CD4-positive, alpha-beta T cell treated with Interleukin-4 for 1 hour (primary cell): ENCODE results near the gene ADAM23.

Source experiments
- DNase-seq, 2 donors: peaks; one replicate each; pipeline ENCODE4 v3.0.0-alpha.2; 2020 to 2022

The ADAM23 gene

DNA sequence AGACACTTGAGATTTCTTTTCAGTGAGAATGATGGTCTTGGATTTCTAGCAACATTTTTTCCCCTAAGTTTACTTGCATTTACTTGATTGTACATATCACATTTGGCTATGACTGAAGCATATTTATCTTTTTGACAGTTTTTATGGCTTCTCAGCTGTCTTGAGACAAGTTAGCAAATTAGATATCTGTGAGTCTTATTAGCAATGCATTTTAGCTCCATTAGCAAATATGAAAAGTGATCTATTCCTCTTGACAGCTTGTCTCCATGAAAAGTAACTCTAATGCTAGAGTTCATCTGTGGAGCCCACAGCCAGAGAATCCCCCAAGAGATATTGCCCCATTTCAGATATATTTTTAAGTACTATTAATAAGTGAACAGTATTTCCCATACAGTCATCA is 126.9 kb downstream of the ADAM23 start:
- no peak for DNase-seq

DNA sequence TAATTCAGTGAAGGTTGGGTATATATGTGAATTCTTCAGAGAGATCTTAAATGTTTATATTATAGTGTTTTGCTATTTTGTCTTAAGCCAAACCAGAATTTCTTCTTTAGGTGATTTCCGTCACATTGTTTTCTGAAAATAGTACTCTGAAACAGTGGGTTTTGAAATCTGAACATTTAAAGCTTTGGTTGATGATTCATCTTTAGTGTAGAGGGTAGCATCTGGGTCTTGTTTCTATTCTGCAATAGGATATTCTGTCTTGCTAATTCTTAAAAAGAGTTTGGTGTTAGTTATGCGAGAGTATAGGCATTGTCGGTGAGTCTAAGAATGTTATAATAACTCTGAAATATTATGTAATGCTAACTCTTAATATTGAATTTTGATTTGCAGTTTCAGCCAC is 129.4 kb downstream of the ADAM23 start:
- no peak for DNase-seq

DNA sequence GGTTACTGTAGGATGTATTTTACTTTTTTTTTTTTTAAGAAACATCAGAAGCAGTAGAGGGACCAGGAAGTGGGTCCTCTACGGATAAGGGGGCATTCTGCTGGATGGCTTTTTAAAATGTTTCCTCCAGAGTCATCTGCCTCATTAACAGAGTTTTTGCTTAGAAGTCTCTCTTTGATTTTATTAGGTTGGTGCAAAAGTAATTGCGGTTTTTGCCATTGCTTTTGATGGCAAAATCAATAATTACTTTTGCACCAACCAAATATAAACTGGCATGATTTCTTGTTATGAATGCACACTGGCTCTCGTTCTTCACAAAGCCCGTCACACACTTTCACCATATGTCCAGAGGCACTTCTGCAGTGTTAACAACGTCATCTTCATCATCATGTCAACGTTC is 130.5 kb downstream of the ADAM23 start:
- DNase-seq = no peak

DNA sequence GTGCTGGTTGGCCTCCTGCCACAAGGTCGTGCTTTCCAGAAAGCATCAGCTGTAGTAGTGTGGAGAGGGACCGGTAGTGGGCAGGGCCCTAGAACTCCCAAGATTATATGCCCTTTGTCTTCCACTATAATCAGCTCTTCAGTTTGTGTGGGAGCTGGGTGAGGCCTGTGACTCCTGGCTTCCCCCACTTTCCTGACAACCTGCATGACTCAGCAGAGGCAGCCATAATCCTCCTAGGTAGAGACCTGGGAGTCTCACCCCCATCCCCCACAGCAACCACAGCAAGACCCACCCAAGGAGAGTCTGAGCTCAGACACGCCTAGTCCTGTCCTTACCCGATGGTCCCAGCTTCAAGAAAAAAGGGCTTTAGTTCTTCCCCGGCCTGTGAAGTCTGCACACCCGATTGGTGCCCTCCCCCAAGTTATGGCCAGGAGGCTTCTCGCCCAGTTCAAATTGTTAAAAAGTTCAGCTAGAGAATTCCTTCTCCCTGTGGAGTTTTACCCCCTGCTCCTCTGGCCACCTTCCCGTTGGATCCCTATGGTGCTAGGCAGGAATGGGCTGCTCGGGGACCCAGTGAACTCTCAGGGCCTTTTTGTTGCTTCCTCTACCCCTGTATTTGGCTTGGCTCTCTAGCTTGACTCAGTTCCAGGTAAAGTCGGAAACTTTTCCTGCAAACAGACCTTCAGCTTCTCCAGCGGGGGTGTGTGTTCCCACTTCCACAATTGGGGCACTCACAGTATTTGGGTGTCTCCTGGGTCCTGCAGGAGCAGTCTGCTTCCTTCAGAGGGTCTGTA is 141.2 kb downstream of the ADAM23 start:
- DNase-seq = no peak

DNA sequence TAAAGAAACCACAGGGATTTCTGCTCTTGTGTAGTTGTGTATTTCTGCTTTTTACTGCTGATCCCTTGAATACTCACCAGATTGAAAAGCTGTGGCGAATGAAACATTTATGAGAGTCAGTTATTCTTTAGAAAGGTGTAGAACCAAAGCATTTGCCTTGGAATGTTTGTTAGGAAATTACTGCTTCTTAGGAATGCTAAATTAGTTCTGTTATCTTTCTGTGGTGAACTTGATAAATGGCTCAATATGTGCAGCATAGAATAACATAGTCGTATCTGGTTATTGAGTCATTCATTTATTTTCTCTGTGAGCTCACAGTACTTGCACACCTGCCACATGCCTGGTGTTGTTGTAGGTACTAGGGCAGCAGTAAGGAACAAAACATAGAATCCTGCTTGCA is 142.0 kb downstream of the ADAM23 start:
- no peak for DNase-seq

DNA sequence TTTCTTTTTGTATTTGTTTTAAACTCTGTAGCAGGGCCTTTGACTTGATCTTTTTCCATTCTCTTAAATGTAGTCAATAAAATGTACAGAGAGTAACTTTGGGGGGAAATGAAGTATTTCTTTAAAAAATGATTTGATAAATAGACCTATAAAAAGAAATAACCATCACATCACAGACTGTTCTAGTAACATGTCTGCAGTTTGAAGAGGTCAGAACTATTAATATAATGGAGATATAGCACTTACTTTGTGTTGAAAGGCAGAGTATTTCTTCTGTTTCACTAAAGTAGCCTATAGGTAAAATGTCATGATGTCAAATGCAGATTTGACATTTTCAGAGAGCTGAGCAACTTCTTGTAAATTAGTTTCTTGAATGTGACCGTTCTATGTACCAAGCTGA is 143.3 kb downstream of the ADAM23 start:
- DNase-seq = no peak

DNA sequence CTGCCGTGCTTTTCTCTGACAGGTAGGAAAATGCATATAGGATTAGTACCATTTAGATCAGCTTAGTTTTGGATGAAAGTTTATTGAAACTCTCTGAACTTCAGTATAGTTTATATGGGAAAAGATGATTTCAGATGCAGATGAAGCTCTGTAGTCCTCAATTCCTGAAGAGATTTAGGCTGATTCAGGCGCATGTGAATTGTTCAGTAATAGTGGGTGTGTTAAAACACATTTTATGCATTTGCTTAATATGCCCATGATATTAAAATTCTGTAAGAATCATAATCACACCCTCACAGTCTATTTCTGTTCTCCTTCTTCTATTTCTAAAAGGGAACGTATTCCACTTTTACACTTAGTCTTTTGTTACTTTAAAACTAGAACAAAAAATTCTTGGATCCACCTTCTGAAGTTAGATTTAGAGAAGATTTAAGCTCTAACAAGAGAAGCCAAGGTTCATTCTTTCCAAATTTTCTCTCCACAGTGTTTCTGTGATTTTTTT is 154.4 kb downstream of the ADAM23 start:
- no peak for DNase-seq

DNA sequence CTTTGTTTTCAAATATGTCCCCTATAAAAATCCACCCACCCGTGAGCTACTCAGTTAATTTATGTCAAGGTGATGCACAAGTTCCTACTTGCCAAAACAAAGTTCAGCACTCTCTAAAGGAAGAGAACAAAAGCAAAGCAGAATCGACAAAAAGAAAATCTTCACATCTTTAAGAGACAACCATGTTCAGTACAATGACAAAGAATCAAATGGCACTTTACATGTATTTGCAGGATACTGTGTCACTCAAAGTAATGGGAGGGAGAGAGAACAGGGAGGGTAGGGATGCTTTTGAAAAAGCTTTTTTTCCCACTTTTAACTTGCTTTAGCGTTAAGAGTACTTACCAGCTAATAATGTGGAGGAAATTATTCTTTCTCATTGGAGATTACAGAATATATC is 159.9 kb downstream of the ADAM23 start:
- DNase-seq = no peak

DNA sequence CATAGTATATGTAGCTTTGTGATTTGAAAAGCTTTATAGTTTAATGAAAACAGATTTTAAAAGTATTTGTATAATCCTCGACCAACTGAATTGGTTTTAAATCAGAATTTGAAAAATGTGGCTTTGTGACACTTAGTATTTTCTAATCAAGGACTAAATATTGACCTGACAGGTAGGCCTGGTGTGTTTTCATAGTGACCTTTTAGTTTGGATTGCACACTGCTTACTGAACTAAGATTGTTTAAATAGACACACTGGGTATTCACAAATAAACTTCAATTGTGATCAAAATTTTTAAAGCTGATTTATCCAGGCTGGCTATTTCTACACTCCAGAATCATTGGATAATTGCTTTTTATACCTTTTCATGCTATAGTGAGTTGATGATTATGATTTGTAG is 167.1 kb downstream of the ADAM23 start:
- DNase-seq = no peak

DNA sequence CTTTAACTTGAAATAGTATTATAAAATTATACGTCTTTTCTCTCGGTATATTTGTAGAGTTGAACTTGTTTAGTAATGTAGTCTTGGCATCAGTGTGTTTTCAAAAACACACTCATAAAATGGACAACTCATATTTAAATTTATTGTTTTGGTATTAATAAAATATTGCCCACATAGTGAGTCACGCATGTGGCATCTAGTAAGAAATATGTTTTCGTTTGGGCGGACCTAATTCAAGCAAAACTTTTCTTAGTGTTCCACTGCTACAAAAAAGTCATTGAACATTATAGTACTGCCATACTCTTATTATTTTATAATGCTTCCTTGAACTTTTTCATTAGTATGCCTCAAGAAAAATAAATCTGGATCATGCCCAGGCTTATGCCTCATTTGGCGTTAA is 167.9 kb downstream of the ADAM23 start:
- DNase-seq = no peak

DNA sequence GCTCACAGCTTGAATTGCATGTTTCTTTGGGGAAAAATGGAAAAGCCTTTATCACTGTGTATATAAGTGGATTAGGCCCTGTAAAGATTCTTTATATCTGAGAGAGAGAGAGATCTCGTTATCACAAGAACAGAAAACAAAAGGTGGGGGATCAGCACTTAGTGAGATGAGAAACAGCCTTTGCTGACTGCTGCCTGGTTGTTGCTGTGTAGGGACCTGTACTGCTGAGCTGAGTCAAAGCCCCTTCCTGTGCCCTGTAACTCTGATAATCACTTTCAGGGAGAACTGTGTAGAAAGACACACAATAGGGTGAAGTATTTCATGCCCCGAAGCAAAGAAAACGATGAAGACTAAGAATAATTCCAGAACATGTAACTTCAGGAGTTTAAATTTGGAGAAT is 168.4 kb downstream of the ADAM23 start:
- DNase-seq = no peak

DNA sequence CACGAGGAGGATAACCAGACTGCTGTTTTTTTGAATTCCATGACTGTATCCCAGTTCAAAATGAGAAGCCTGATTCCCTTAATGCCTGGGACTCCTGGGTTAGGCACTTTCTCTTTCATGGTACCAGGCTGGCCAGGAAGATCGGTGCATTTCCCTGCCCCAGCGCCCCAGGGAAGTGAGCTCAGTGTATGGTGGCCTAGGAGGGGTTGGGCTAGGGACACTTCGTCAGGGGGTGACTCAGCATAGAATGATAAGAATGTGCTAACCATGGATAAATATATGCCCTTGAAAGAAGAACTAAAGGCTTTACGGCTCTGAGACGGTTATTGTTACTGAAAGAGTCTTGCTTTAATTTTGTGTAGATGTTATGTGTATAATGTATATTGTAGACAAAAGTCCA is 171.5 kb downstream of the ADAM23 start:
- DNase-seq = no peak

DNA sequence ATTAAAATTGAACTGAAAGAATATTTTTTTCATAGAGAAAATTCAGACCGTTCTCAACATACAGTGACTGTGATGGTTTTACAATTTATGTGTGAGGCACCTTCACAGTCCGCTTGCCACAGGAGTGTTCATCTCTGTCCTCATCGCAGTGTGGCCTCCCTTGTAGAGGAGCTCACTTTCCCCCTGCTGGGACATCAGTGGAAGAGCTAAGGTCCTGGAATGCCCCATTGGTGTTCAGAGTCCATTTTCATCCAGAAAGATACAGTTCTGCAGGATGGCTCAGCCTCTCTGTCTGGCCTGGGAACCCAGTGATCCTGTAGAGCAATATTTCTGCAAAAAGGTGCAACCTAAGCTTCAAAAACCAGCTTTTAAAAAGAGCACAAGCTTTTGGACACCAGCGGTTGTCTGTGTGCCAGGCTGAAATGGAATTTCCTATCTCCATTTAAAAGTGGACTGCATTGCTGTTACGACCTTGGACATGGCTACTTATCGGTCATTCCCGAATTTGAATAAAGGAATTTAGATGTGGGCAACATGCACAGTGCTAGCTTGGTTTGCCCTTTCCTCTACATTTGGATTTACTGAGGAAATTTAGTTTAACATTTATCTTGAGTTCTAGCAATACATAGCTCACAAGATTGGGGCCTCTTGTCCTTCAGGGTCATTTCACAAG is 172.2 kb downstream of the ADAM23 start:
- DNase-seq = no peak

DNA sequence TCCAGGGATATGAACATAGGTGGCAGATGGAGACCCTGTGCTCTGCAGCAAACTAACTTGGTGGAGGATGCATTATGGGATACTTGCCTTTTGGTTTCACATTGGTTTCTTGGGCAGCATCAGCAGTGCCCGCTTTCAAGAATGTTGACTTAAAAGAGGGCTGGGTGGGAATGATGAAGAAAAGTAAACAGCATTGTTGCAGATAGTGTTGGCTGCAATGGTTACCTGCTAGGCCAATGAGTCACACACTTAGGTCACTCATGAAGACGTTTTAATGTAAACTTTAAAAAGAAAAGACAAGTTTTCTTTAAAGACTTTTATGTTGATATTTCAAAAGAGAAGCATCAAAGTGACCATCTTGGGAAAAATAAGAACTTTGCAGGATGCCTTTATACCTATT is 172.8 kb downstream of the ADAM23 start:
- no peak for DNase-seq

DNA sequence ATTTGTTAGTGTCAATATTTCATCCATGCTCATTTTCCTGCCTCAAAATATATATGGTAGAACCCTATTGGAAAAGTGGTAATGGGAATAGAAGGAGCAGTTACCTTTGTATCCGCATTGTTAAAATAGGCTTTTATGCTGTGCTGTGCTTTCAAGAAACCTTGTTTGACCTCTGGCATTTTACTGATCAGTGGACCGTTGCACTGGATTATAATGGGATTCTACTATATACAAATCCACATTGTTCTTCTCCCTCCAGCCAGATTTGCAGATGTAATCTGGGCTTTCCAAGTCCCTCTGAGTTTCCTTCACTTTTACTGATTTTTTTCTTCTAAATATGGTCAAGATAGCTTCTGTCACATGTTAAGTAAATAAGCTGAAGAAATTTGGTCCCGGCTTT is 175.7 kb downstream of the ADAM23 start:
- DNase-seq = no peak

DNA sequence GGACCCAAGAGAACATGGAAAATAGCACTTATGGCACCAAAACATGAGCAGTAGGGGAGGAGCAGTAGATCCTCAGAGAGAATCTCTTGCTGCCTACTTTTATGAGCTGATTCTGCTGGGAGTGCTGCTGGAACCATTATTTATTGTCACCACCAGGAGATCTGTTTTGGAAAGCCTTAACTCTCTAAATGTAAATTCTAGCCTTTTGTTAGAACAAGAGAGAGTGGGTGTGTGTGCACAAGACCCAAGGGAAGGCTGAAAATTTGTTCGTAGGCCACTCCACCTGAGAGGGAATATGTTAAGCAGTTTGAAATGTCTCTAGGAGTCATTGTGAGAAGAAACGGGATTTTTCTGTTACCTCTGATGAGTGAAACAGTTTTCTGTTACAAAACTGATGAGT is 182.8 kb downstream of the ADAM23 start:
- no peak for DNase-seq

DNA sequence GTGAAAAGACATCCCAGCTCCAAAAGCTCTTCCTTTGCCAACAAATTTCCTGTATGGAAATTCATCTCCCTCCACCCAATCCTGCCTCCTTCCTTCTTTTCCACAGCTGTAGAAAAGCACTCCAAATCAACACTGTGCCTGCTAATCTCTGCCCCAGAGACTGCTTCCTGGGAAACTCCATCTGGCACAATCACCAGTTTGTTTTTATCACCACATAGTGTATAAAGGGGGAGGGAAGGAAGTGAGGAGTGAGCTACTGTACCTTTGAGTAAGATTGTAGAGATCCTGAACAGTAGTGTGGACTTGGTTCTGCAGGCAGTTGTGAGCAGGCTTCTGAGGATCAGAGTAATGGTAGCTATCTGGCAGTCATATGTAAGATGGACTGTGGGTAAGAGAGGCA is 184.3 kb downstream of the ADAM23 start:
- no peak for DNase-seq

DNA sequence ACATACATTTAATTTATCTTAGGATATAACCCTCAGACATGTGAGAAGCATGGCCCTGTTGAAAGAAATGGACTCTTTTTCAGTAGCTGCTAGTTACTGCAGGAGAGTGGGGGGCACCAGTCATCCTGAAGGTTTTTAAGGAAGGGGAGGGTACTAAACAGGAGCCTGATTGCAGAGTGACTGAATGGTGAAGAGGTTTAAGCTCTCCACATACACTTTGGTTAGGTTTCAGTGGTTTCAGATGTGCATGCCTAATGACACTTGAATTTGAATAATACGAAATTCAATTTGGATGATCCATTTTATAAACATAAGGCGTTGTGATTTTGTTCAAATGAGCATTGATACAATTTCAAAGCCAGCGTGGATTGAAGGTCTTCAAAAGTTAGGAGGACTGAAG is 188.0 kb downstream of the ADAM23 start:
- no peak for DNase-seq

DNA sequence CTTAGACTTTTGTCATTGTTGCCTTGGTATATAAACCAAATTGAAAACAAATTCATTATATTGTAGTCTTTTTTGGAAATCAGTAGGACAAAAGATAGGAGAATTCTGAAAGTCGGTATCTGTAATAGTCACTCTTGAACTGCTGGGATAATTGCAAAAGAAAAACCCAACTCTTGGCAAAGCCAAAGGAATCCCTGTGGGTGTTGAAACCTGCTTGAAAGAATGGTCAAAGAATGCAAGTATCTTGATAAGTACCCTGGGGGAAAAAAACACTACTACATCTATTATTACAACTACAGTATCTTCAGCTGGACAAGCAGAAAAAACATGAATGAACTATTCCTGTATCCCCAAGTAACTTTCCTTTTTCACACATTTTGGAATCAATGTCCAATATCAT is 191.7 kb downstream of the ADAM23 start:
- DNase-seq = no peak

DNA sequence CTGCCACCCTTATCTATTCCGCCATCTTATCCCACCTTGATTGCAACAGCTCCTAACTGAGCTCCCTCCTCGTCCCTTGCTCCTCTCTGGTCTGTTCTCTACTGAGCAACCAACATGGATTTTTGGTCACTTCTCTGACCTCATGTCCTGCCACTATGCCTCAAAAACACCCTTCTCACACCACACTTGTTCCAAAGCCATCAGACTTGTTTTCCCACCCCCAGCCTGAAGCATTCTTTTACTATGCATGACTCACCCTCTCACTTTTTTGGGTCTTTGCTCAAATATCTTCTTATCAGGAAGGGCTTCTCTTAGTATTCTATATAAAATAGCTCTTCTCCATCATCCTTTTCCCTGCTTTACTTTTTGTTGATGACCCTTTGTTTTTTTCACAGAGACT is 196.3 kb downstream of the ADAM23 start:
- DNase-seq = no peak

DNA sequence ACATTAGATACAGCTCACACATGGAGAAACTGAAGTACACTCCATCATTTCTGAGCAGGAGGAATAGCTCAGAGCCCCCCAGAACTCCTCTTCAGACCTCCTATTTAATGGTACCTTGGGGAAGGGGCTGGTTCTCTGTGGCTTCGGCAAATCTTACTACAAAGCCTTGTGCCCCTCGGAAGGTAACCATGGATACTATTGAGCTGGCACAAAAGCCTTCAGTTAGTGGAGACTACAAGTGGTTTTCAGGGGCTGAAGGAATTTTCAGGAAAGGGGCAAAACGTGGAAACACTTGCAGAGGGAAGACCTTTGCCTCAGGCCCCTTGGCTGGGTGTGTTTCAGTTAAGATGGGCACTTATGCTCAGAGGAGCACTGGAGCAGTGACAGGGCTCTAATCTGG is 197.9 kb downstream of the ADAM23 start:
- no peak for DNase-seq

DNA sequence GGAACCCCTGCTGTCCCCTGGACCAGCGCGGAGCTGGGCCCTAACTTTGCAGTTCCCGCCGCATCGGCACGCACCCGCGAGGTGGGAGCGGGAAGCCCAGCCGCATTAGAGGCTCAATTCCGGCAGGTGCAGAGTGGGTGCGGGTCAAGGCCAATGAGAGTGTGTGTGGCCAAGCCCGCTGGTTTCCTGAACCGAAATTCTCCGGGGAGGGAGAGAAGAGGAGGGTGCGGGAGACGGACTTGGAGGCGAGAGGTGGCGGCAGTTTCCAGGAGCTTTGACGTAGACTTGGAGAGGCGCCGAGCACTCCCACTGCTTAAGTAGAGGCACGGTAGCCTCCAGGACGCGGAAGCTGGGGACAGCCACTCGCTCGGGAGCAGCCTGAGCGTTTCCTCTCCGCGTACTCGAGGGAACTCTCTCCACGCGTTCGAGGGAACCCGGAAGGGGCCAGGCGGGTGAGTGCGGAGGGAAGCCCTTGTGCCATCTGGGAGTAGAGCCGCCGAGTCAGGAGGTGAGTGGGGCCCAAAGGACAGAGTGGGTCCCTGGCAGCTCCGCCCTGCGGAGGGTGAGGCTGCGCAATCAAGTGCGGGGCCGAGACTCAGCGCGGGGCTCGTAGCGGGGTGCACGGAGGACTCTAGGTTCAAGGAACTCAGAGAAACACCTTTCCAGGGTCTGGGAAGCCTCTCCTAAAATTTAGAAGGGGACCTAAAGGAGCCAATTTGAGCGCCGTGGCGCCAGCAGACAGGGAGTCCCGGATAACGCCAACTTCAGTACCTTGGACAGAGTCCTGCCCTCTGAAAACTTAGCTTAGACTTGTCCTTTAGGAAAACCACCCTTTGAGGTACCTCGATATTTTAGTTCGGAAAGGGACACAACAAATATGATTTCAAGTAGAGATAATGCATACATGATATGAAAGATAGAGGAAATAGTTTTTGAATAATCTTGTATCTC is 199.0 kb downstream of the ADAM23 start, which contains the start of gene FAM237A:
FAM237A (plus strand) TSS at position 413 of the 951 bp plus-strand sequence. CDS start 1,750 bp downstream, outside the sequence.
- no peak for DNase-seq

DNA sequence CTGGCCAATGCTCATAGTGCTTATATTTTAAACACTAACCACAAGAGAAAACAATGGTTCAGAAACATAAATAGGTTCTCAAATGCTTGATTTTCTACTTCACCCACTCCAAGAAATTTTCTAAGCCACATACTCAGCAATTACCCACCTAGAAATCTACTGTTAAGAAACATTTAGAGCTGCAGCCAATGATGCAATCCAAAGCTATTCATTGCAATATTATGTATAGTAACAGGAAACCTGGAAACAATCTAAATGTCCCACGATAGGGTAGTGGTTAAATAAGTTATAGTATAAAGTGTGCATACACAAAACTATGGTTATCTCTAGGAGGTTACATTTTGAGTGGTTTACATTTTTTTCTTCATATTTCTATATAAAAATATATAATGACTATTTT is 204.7 kb downstream of the ADAM23 start:
- DNase-seq = no peak
